GM12878 (cell line): ENCODE results near the gene UTP20. TPM values are rescaled to one million over a fixed set of nuclear protein-coding genes. Genes with fewer than 3 reads are reported as not detected.

Source experiments
- ATAC-seq: fragments of 200-7000 bp; cut with Tn5 transposase; 3 replicates; pipeline ENCODE4 v1.9.1; 2020; ENCODE audit warnings: mild to moderate bottlenecking, moderate library complexity
- BruUV-seq: library from RNA; stranded (reverse); fragments of 400-500 nt; replicated peaks from 2 replicates; lab custom pipeline; 2021; lab: Mats Ljungman, UMichigan
- CTCF ChIA-PET: fragments of 300-600 bp; sonication (Branson Sonifier 250); formaldehyde crosslinking; extraction: SDS; loops from one replicate; lab custom pipeline; 2021; ENCODE audit warnings: inconsistent platforms; lab: Yijun Ruan, JAX
- POLR2A ChIA-PET: fragments of 350-600 bp; formaldehyde crosslinking; extraction: SDS; loops from one replicate; lab custom pipeline; 2021; ENCODE audit warnings: inconsistent platforms; lab: Charles Lee
- RAD21 ChIA-PET: fragments of 300-600 bp; sonication (Branson Sonifier 250); formaldehyde crosslinking; loops from one replicate; lab custom pipeline; 2023; ENCODE audit warnings: antibody characterized with exemption; ENCODE audit not compliant: unreplicated experiment; lab: Charles Lee
- SMC1A ChIA-PET: fragments of 300-600 bp; sonication (Branson Sonifier 250); formaldehyde crosslinking; loops from one replicate; lab custom pipeline; 2023; ENCODE audit not compliant: unreplicated experiment, uncharacterized antibody; lab: Charles Lee
- DNase-seq: peaks from one replicate; pipeline ENCODE4 v3.0.0-alpha.2; 2011; ENCODE audit warnings: low read depth, low spot score
- FAIRE-seq: peaks from 3 replicates; lab custom pipeline; 2011; peaks lifted over from hg19 to GRCh38; lab: Jason Lieb, UNC
- H2AFZ ChIP-seq: 2 replicates; pipeline ENCODE4 v1.6.0; 2011; ENCODE audit warnings: low read depth, low read length, control low read depth; ENCODE audit not compliant: control insufficient read depth
- H3K27ac ChIP-seq: 2 replicates; pipeline ENCODE4 v1.5.1; 2011; ENCODE audit warnings: control low read depth; ENCODE audit not compliant: control insufficient read depth, insufficient read depth
- H3K27me3 ChIP-seq, 2 experiments: replicated peaks in 1 of 2; 2 replicates each; pipeline versions ENCODE4 v1.6.0 to v1.6.1; 2011; ENCODE audit warnings: low read length in 1 of 2; ENCODE audit not compliant: control insufficient read depth in 2 of 2, insufficient read depth in 2 of 2
- H3K36me3 ChIP-seq, 2 experiments: 2 replicates each; pipeline ENCODE4 v1.5.1; 2011; ENCODE audit warnings: low read length in 1 of 2; ENCODE audit not compliant: control insufficient read depth in 2 of 2, insufficient read depth in 2 of 2
- H3K4me1 ChIP-seq: 2 replicates; pipeline ENCODE4 v1.6.1; 2011; ENCODE audit warnings: mild to moderate bottlenecking, low read length, moderate library complexity, mixed read lengths; ENCODE audit not compliant: control insufficient read depth, insufficient read depth
- H3K4me2 ChIP-seq: 2 replicates; pipeline ENCODE4 v1.6.0; 2011; ENCODE audit warnings: control low read depth; ENCODE audit not compliant: control insufficient read depth, insufficient read depth
- H3K4me3 ChIP-seq: fragments of 200-600 bp; sonication (generic); 2 replicates; pipeline ENCODE4 v1.5.1; 2016
- H3K79me2 ChIP-seq: 2 replicates; pipeline ENCODE4 v1.6.0; 2011; ENCODE audit warnings: low read length; ENCODE audit not compliant: control insufficient read depth, insufficient read depth
- H3K9ac ChIP-seq: 2 replicates; pipeline ENCODE4 v1.8.0; 2011; ENCODE audit warnings: low read length, control low read depth, mixed read lengths; ENCODE audit not compliant: control insufficient read depth, insufficient read depth
- H3K9me3 ChIP-seq: replicated peaks from 3 replicates; pipeline ENCODE4 v1.5.1; 2011; ENCODE audit warnings: mild to moderate bottlenecking, low read length; ENCODE audit not compliant: control insufficient read depth, insufficient read depth
- H4K20me1 ChIP-seq: 2 replicates; pipeline ENCODE4 v1.6.0; 2011; ENCODE audit not compliant: control insufficient read depth, insufficient read depth
- CBX3 ChIP-seq: fragments of 200-600 bp; sonication (generic); IDR thresholded peaks from 2 replicates; pipeline ENCODE4 v1.6.1; 2016; ENCODE audit warnings: low read depth, borderline replicate concordance
- EP300 ChIP-seq, 2 experiments: fragments of 150-350 bp in 1 of 2; IDR thresholded peaks; 2 replicates each; pipeline ENCODE4 v1.6.1; 2011 to 2012; ENCODE audit warnings: low read depth in 2 of 2, low read length in 2 of 2, borderline replicate concordance in 1 of 2, improper control_type of control experiment in 1 of 2, inconsistent platforms in 1 of 2; ENCODE audit not compliant: control insufficient read depth in 1 of 2
- MEF2A ChIP-seq: IDR thresholded peaks from 2 replicates; pipeline ENCODE4 v1.6.1; 2011; ENCODE audit warnings: low read depth, mild to moderate bottlenecking, low read length, moderate library complexity; ENCODE audit not compliant: insufficient read depth
- MXI1 ChIP-seq: fragments of 150-350 bp; IDR thresholded peaks from 2 replicates; pipeline ENCODE4 v1.6.1; 2011; ENCODE audit warnings: low read depth, mild to moderate bottlenecking, inconsistent platforms, low read length, improper control_type of control experiment
- MYC ChIP-seq: IDR thresholded peaks from 2 replicates; pipeline ENCODE4 v1.6.1; 2011; ENCODE audit warnings: mild to moderate bottlenecking, low read length, moderate library complexity, inconsistent platforms; ENCODE audit not compliant: insufficient read depth, insufficient replicate concordance, insufficient read length, severe bottlenecking
- NR2C2 ChIP-seq: IDR thresholded peaks from 2 replicates; pipeline ENCODE4 v1.6.1; 2011; ENCODE audit warnings: borderline replicate concordance, low read depth; ENCODE audit not compliant: control insufficient read depth, insufficient read length
- RAD21 ChIP-seq: IDR thresholded peaks from 2 replicates; pipeline ENCODE4 v1.6.1; 2011; ENCODE audit warnings: mild to moderate bottlenecking, low read depth, low read length, moderate library complexity; ENCODE audit not compliant: insufficient read depth
- RAD51 ChIP-seq: fragments of 450-650 bp; IDR thresholded peaks from 2 replicates; pipeline ENCODE4 v1.6.1; 2016; ENCODE audit warnings: moderate library complexity, mild to moderate bottlenecking, inconsistent platforms
- RB1 ChIP-seq: fragments of 450-650 bp; formaldehyde crosslinking; IDR thresholded peaks from 2 replicates; pipeline ENCODE4 v1.6.1; 2017; ENCODE audit warnings: mild to moderate bottlenecking, borderline replicate concordance
- SREBF1 ChIP-seq: IDR thresholded peaks from 2 replicates; pipeline ENCODE4 v1.6.1; 2012; ENCODE audit warnings: mild to moderate bottlenecking, low read length
- TARDBP ChIP-seq: IDR thresholded peaks from 2 replicates; pipeline ENCODE4 v1.6.1; 2016; ENCODE audit warnings: borderline replicate concordance
- TBL1XR1 ChIP-seq: IDR thresholded peaks from 2 replicates; pipeline ENCODE4 v1.6.1; 2012; ENCODE audit warnings: low read depth, low read length, improper control_type of control experiment
- TCF7 ChIP-seq: IDR thresholded peaks from 2 replicates; pipeline ENCODE4 v1.6.1; 2014; ENCODE audit warnings: antibody characterized with exemption, borderline replicate concordance
- ZNF384 ChIP-seq: IDR thresholded peaks from 2 replicates; pipeline ENCODE4 v1.6.1; 2012; ENCODE audit warnings: low read depth, mild to moderate bottlenecking, low read length, improper control_type of control experiment, borderline replicate concordance
- ZSCAN29 ChIP-seq: fragments of 450-650 bp; IDR thresholded peaks from 2 replicates; pipeline ENCODE4 v1.6.1; 2017; ENCODE audit warnings: mild to moderate bottlenecking, moderate library complexity
- WGBS: methylation state at CpG from one replicate; pipeline ENCODE4 v1.1.6; 2016; ENCODE audit warnings: low lambda C conversion rate; ENCODE audit not compliant: insufficient replicate concordance, insufficient coverage; ENCODE audit errors: missing lambda C conversion rate; 5-methylcytosine and 5-hydroxymethylcytosine counted together
- in situ Hi-C: fragments of 300-500 bp; cut with MboI; formaldehyde crosslinking; loops from 9 replicates; pipeline ENCODE4 v1.14.3; 2018; ENCODE audit warnings: mixed read lengths
- intact Hi-C: fragments of 100-400 bp; cut with micrococcal nuclease; formaldehyde crosslinking; loops from one replicate; pipeline ENCODE4 v1.14.2; 2022; ENCODE audit not compliant: unreplicated experiment
- polyA plus RNA-seq, 11 experiments: library from polyadenylated mRNA; depleted of rRNA in 4 of 11; unstranded in 6 of 11; stranded (reverse) in 5 of 11; fragments of >200 nt; fragmentation: Nextera tagmentation in 4 of 11; fragmentation: Illumina TruSeq in 1 of 11; extraction: Ambion mirVana in 4 of 11; extraction: Trizol in 1 of 11; gene quantifications; 1 replicate in 1 of 11; 2 replicates in 10 of 11; pipeline versions ENCODE4 v1.2.1 to v1.2.3, GENCODE V29; 2011 to 2016; ENCODE audit warnings: inconsistent platforms in 2 of 11, missing spikeins in 2 of 11, low read depth in 1 of 11
- total RNA-seq, 4 experiments: library from RNA; depleted of rRNA in 3 of 4; stranded (reverse); fragments of >200 nt in 3 of 4; fragmentation: Illumina TruSeq in 1 of 4; extraction: Trizol in 1 of 4; gene quantifications; 2 replicates each; pipeline versions ENCODE4 v1.2.1 to v1.2.3, GENCODE V29; 2013 to 2021
- TF ChIP-seq, protein P1 (sequence below): fragments of 450-650 bp; IDR thresholded peaks from 2 replicates; pipeline ENCODE4 v1.6.1; 2014; ENCODE audit warnings: mild to moderate bottlenecking
- TF ChIP-seq, protein P2 (sequence below): fragments of 450-650 bp; IDR thresholded peaks from 2 replicates; pipeline ENCODE4 v1.6.1; 2017; ENCODE audit warnings: mild to moderate bottlenecking, moderate library complexity

UTP20 gene
- total and polyA plus RNA-seq, 10 of the 15 experiments (the other 5 are each of a cell fraction or from before 2014, with no cell fraction given), result 3.6 to 25.6 (median 16.7) TPM

DNA sequence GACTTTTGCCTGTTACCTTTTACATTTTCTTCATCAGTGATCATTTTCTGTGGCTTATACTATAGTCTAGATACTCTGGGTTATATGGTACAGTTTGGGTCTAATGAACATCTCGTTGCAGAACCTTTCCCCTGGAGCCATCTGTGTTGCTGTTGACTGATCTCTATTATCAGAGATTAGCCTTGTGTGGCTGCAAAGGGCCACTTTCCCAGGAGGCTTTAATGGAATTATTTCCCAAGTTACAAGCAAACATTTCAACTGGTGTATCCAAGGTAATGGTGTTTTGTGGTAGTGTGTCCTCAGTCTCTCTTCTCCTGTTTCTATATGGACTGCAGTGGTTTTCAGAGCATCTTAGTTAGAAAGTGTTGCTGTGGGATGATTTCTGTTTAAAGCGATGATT lies 25.9 kb downstream of the UTP20 start:
- peaks cover 2 to 15% of the 10 kb centered on the region in 2 experiments for H3K36me3 ChIP-seq
- SMC1A ChIA-PET, result no interaction called here
- in situ Hi-C loops, result no loop called here

More for the DNA sequence above, 25.9 kb downstream of the UTP20 start:
- intact Hi-C loops, result no loop called here
- CTCF ChIA-PET, result no interaction called here
- Histone ChIP-seq H3K4me1 (no peaks in the 10 kb centered on the region), H3K27ac (no peak overlapping the region), H3K9me3 (no peaks in the 10 kb centered on the region), H3K4me3 (no peak overlapping the region), H2AFZ (no peak overlapping the region), H3K4me2 (no peak overlapping the region), H3K9ac (no peak overlapping the region), H3K27me3 (no peaks in the 10 kb centered on the region), H3K79me2 (no peaks in the 10 kb centered on the region), H4K20me1 (no peaks in the 10 kb centered on the region)
- DNase-seq (no peak), ATAC-seq (no peak), FAIRE-seq (no peak)
- WGBS, result 92% methylated on average over 2 of the region's 2 CpGs
- no TSS peak for BruUV-seq
- POLR2A ChIA-PET, result no interaction called here
- RAD21 ChIA-PET, result no interaction called here
- TF ChIP-seq RB1 (no peak), NR2C2 (no peak), EP300 (IDR thresholded peaks at IDR 0.05; ENCODE audit: borderline replicate concordance in 1 of 2, control insufficient read depth in 1 of 2, low read depth in 2 of 2, low read length in 2 of 2) (no peak), MXI1 (no peak), TCF7 (no peak), MEF2A (no peak), SREBF1 (no peak), ZNF384 (no peak), TARDBP (no peak), CBX3 (no peak), RAD51 (no peak), RAD21 (no peak), MYC (no peak), ZSCAN29 (no peak), TBL1XR1 (no peak)
- TF ChIP-seq, protein P1, sequence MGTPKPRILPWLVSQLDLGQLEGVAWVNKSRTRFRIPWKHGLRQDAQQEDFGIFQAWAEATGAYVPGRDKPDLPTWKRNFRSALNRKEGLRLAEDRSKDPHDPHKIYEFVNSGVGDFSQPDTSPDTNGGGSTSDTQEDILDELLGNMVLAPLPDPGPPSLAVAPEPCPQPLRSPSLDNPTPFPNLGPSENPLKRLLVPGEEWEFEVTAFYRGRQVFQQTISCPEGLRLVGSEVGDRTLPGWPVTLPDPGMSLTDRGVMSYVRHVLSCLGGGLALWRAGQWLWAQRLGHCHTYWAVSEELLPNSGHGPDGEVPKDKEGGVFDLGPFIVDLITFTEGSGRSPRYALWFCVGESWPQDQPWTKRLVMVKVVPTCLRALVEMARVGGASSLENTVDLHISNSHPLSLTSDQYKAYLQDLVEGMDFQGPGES, result no peak
- TF ChIP-seq, protein P2, sequence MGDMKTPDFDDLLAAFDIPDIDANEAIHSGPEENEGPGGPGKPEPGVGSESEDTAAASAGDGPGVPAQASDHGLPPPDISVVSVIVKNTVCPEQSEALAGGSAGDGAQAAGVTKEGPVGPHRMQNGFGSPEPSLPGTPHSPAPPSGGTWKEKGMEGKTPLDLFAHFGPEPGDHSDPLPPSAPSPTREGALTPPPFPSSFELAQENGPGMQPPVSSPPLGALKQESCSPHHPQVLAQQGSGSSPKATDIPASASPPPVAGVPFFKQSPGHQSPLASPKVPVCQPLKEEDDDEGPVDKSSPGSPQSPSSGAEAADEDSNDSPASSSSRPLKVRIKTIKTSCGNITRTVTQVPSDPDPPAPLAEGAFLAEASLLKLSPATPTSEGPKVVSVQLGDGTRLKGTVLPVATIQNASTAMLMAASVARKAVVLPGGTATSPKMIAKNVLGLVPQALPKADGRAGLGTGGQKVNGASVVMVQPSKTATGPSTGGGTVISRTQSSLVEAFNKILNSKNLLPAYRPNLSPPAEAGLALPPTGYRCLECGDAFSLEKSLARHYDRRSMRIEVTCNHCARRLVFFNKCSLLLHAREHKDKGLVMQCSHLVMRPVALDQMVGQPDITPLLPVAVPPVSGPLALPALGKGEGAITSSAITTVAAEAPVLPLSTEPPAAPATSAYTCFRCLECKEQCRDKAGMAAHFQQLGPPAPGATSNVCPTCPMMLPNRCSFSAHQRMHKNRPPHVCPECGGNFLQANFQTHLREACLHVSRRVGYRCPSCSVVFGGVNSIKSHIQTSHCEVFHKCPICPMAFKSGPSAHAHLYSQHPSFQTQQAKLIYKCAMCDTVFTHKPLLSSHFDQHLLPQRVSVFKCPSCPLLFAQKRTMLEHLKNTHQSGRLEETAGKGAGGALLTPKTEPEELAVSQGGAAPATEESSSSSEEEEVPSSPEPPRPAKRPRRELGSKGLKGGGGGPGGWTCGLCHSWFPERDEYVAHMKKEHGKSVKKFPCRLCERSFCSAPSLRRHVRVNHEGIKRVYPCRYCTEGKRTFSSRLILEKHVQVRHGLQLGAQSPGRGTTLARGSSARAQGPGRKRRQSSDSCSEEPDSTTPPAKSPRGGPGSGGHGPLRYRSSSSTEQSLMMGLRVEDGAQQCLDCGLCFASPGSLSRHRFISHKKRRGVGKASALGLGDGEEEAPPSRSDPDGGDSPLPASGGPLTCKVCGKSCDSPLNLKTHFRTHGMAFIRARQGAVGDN, result no peak
